Loucy (cell line): Measurements from ENCODE around the gene CACNA2D4.

Source experiments
- CTCF ChIP-seq: fragments of 200-600 bp; sonication (generic); conservative IDR thresholded peaks from 2 replicates; pipeline ENCODE4 v1.5.1; 2014; ENCODE audit warnings: mild to moderate bottlenecking, antibody characterized with exemption, low read length
- EZH2phosphoT487 ChIP-seq: fragments of 200-600 bp; IDR thresholded peaks from 2 replicates; pipeline ENCODE4 v1.6.1; 2018; ENCODE audit warnings: antibody characterized with exemption, mild to moderate bottlenecking, moderate library complexity, borderline replicate concordance

- no peak for TF ChIP-seq EZH2phosphoT487
- no peak for TF ChIP-seq CTCF
Observed at GRCh38 chr12:1947081-1947480, 28.6 kb upstream of the CACNA2D4 start.
